Hepatic stellate cell (primary cell): ENCODE data around the gene LRRC43.
"Not testable (repeated sequence)": the region's sequence is repeated elsewhere in the genome, so short reads cannot be mapped to it uniquely, and the experiment has no call there.

Experiments used
- DNase-seq: peaks from one replicate; pipeline ENCODE4 v3.0.0; 2011; ENCODE audit warnings: low spot score

Gene LRRC43

DNA sequence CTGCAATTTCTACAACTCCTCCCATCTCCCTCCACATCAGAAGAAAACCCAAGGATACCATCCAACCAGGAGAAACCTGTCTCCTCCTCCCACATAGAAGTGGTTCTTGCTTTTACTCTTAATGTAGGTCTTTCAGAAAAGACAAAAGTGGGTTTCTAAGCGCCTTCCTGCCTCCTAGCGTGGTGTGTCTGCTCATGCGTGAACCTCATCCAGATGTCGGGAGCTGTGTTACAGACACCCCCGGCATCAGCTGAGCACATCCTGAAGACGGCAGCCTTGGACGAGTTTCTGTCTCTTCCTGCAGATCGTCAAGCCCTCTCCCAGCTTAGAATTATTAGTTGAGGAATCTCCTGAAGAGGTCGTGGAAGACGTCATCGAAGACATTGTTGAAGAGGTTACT lies 9.5 kb downstream of the LRRC43 start:
- no peak for DNase-seq

DNA sequence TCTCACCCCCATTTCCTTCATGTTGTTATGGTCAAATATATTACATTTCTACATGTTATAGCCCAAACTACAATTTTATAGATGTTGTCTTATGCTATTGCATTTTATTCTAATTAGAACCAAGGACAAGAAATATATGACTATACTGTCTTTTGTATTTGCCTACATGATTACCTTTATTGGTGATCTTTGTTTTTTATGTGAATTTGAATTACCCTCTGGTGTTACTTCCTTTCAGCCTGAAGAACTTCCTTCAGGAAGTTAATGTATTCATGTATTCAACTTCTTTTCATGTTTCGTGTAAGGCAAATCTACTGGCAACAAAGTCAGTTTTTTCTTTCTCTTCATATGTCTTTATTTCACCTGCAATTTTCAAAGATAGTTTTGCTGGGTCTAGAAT lies 11.9 kb downstream of the LRRC43 start:
- no peak for DNase-seq

DNA sequence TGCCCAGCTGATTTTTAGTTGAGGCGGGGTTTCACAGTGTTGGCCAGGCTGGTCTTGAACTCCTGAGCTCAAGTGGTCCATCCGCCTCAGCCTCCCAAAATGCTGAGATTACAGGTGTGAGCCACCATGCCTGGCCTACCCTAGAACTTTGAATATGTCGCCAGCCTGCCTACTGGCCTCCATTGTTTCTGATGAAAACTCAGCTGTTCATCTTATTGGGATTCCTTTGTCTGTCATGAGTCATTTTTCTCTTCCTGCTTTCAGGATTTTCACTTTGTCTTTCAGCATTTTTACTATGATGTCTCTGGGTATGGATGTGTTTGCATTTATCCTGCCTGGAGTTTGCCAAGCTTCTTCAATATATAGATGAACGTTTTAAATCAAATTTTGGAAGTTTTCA lies 12.5 kb downstream of the LRRC43 start:
- DNase-seq, result no peak

DNA sequence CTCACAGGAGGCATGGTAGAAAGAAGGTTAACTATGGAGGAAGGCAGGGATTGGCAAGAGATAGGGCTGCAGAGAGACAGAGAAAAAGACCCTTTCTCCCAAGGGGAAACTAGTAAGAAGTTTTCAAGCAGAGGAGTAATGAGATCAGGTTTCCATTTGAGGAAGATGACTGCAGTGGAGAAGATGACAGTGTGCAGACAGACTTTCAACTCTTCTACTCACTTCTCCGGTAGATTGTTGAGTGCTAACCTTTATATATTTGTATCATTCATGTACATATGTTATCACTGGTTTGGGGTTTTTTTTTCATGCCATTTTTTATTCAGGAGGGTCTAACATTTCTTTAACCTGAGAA lies 14.7 kb downstream of the LRRC43 start:
- no peak for DNase-seq

DNA sequence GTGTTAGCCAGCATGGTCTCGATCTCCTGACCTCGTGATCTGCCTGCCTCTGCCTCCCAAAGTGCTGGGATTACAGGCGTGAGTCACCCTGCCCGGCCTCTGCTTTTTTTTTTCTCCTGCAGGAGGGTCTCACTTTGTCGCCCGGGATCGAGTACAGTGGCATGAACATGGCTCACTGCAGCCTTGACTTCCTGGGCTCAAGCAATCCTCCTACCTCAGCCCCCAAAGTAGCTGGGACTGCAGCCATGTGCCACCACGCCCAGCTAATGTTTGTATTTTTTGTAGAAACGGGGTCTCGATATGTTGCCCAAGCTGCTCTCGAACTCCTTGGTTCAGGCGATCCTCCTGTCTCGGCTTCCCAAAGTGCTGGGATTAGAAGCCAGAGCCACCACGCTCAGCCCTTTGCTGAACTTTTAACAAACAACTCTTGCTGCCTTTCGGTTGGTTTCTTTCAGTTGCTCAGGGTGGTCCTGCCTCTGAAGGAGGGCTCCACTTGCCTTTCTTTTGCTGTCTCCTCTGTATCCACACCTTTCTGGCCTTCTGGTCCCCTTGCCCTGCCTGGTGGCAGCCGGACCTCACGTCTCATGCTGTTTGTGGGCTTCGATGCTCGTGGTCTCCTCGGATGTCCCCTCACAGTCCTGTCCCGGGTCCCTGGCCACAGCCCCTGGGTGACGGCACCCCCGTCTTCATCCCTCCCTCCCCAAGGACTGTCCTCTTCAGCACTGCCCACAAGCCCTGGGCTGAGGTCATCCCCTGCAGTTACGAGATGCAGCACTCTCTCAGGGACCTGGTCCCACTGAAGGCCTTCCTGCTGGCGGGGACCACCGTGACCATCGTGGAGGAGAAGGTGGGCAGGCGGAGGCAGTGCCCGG lies 16.8 kb downstream of the LRRC43 start:
- no peak for DNase-seq

DNA sequence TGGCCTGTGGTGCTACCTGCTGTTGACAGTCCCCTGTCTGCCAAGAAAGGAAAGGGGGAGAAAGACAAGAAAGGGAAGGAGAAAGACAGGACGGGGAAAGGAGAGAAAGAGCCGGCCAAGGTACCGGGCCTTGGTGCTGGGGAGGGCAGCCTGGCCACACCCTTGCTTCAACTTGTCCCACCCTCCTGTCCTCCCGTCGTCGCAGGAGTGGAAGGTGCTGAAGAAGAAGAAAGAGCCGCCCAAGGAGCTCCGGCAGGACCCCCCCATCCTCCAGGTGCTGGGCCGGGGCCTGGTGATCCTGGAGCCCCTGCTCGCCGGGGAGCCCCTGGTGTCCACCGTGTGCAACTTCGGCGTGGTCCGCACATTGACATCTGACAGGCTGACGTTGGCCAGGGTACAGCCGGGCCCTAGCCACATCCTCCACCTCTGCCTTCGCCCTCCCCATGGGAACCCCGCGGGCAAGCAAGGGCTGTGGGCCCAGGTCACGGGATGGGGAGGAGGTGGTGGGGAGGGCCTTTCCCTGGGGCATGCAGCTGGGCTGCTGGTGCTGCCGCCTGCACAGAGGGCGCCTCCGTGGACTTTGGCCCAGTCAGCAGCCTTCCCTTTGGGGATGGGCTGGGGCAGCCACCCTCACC lies 17.7 kb downstream of the LRRC43 start:
- no peak for DNase-seq

DNA sequence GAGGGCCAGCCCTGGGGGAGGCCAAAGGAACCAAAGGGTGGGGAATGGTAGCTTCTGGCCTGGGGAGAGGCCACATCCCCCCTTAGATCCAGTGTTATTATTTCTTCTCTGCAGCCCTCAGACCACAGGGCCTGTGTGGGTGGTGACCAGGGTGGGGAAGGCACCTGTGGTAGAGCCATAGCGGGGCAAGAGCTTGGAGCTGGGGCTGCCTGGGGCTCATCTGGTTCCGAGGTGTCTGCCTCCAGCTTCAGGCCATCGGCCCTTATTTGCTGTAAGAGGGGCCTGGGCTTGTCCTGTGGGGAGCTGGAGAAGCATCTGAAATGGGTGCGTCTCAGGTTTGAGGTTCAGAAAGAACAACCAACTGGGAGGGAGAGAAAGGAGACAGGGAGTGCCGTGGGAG lies 18.5 kb downstream of the LRRC43 start:
- no peak for DNase-seq

DNA sequence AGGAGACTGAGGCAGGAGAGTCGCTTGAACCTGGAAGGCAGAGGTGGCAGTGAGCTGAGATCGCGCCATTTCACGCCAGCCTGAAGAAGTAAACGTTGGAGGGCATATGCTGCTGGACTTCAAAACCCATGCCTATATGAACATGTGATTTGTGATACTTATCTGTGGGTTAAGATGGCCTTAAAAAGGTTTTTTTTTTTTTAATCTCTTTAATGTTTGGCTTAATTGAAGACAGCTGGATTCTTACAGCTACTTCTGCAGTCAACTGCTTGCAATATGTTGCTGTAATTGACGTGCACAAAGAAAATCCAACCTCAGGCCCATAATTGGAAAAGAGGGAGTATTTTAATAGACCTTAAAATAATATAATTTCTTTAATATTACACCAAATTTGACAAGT lies 19.1 kb downstream of the LRRC43 start:
- no peak for DNase-seq

DNA sequence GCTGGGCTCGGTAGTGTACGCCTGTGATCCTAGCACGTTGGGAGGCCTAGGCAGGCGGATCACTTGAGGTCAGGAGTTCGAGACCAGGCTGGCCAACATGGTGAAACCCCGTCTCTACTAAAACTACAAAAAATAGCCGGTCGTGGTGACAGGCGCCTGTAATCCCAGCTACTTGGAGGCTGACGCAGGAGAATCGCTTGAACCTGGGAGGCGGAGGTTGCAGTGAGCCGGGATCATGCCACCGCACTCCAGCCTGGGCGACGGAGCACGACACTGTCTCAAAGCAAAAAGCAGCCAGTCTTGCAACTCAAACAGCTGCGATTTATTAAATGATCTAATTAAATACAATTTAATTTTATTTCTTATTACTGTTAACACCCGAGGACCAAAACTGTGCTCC lies 19.9 kb downstream of the LRRC43 start:
- not testable (repeated sequence) for DNase-seq

DNA sequence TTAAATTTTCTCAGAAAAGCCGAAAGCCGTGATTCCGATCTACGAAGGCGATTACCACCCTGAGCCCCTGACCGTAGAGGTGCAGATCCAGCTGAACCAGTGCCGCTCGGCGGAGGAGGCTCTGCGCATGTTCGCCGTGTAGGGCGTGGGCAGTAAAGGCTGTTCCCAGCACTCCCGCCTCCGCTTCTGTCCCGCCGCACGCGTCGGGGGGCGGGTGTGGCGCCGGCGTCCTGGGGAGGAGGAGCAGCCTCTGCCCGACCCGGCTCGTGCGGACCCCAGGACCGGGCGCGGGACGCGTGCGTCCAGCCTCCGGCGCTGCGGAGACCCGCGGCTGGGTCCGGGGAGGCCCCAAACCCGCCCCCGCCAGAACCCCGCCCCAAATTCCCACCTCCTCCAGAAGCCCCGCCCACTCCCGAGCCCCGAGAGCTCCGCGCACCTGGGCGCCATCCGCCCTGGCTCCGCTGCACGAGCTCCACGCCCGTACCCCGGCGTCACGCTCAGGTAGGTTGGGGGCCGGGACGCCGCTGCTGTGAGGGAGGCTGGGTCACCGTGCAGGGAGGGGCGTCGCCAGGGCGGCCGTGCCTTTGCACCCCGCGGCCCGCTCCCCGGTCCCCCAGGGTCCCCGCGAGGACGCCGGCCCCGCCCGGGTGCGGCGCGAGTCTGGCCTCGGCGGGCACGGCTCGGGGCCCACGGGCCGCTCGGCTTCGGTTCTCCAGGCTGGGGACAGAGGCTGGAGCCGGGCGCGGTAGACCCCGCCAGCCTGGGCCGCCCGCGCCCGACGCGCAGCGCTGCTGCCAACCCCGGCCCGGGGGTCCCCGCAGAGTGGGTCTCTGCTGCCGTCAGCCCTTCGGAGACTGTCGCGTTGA lies 20.6 kb downstream of the LRRC43 start, which contains the start of gene B3GNT4:
B3GNT4 (plus strand) TSS at position 409 of the 866 bp plus-strand sequence. CDS start 910 bp downstream, outside the sequence.
- DNase-seq, result peak; percentile 78

DNA sequence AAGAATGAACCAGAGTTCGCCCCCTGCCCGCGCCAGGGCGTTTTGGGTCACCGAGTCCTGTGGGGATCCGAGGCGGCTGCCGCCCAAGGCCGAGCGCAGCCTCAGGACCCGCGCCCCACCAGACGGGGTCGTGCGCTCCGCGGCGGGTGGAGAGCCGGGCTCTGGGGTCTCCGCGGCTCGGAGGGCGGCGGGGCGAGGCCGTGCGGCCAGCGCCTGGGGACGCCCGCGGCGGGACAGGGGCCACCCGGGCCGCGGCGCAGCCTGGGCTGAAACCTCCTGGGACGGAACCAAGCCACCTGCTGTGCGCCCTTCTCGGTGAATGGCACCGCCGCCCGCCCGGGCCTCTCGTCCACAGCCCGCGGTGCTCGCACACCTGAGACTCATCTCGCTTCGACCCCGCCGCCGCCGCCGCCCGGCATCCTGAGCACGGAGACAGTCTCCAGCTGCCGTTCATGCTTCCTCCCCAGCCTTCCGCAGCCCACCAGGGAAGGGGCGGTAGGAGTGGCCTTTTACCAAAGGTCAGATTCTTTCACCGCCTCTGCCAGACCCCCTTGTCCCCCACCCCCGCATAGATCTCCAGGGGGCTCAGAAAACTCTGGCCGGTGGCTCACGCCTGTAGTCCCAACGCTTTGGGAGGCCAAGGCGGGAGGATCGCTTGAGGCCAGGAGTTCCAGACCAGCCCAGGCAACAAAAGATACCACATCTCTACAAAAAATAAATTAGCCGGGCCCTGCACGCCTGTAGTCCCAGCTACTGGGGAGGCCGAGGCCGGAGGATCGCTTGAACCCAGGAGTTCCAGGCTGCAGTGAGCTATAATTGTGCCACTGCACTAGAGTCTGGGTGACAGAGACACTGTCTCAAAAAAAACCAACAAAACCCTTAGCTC lies 21.5 kb downstream of the LRRC43 start:
- no peak for DNase-seq

DNA sequence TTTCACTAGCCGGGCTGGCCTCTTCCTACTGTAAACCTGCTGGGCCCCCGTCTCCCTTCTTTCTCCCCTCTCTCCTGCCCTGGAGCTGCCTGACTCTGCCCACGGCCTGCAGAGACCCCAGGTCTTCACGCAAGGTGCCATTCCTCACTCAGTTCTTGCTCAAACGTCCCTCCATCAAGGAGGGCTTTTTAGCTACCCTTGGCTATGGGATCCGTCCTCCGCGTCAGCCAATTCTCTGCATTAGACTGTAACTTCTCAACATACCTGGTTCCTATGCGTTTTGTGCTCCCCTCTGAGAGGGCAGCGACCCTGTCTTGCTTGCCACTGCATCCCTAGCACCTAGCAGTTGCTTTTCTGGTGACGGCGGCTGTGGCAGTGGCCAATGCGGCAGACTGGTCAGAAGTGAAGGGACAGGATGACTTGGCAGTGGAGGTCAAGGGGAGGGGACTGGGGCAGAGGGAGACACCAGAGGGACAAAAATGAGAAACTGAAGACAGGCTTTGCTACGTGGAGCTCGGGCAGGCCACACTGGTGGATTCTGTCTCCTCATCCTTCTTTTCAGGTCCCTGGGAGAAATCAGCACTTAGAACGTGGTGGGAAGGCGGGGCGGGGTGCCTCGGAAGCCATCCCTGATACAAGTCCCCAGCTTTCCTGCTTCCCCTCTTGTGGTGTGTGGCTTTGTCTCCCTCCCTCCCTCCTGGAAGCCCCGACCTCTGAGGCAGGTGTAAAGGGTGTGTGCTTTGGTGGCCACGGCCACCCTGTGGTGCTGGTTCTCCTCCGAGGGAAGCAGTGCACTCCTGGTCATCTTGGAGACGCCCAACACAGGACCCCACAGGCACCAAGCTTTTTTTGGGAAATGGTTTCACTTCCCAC lies 22.4 kb downstream of the LRRC43 start:
- no peak for DNase-seq

DNA sequence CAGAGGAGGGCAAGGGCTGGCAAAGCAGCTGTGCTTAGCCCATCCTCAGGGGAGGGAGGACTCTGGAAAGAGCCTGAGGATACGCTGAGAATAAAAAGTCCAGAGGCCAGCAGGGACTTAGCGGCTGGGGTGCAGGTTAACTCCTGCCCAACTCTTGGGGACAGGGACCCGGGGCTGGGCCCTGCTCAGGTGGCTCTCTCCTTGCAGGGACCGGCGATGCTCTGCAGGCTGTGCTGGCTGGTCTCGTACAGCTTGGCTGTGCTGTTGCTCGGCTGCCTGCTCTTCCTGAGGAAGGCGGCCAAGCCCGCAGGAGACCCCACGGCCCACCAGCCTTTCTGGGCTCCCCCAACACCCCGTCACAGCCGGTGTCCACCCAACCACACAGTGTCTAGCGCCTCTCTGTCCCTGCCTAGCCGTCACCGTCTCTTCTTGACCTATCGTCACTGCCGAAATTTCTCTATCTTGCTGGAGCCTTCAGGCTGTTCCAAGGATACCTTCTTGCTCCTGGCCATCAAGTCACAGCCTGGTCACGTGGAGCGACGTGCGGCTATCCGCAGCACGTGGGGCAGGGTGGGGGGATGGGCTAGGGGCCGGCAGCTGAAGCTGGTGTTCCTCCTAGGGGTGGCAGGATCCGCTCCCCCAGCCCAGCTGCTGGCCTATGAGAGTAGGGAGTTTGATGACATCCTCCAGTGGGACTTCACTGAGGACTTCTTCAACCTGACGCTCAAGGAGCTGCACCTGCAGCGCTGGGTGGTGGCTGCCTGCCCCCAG lies 23.4 kb downstream of the LRRC43 start:
- DNase-seq, result no peak

DNA sequence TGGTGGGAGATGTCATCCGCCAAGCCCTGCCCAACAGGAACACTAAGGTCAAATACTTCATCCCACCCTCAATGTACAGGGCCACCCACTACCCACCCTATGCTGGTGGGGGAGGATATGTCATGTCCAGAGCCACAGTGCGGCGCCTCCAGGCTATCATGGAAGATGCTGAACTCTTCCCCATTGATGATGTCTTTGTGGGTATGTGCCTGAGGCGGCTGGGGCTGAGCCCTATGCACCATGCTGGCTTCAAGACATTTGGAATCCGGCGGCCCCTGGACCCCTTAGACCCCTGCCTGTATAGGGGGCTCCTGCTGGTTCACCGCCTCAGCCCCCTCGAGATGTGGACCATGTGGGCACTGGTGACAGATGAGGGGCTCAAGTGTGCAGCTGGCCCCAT lies 24.1 kb downstream of the LRRC43 start:
- DNase-seq, result no peak

DNA sequence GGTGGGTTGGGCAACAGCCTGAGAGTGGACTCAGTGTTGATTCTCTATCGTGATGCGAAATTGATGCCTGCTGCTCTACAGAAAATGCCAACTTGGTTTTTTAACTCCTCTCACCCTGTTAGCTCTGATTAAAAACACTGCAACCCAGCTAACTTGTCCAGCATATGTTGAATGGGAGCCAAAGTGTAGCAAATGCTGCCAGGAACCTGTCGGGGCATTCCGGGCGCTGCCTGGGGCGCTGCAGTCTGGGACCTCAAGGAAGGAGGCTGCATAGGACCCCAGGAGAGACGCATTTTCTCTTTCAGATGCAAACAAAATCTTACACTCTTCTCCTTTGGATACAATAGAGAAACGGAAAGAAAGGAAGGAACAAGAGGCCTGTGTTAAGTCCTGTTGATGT lies 24.5 kb downstream of the LRRC43 start:
- no peak for DNase-seq

DNA sequence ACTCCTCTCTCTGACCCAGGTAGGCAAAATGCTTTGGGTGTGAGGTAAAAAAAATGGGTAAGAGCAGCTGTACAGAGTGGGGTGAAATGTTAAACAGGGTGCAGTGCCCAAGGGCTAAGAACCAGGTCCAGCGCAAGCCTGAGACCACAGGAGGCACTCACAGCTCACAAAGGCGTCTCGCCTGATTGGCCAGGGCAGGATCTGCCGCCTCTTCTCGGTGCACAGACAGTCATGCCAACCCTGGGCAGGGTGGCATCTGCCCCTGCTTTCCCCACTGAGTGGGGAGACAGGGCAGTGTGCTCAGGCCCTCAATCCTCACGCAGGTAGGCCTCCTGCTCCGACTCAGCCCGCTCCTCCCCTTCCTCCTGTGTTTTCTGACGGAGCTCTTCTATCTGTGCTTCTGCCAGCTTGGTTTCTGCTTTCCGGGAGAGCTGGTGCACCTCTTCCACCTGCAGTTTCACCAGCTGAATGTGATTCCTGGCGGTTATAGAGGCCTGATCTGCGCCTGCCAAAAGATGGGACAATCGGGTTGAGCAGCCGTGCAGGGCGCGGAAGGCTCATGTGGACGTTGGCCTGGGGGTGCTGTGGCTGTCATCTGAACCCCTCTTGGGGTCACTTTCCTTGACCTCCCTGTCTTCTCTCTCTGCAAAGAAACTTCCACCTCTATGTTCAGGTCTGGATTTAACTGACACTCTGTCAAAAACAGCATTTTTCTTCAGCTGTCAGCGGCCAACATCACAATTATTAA lies 25.3 kb downstream of the LRRC43 start:
- no peak for DNase-seq

DNA sequence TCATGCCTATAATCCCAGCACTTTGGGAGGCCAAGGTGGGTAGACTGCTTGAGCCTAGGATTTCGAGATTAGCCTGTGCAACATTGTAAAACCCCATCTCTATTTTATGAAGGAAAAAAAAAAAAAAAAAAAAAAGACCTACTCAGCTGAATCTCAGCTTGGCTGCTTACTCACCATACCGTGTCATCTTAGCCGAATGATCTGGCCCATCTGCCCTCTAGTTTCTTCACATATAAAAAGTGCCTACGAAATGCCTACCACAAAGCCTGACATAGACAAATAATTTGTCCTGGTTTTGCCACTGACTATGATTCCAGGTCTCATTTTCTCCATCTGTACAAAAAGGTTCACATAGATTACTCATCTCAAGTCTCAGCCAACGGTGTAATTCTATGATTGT lies 32.8 kb downstream of the LRRC43 start:
- no peak for DNase-seq

DNA sequence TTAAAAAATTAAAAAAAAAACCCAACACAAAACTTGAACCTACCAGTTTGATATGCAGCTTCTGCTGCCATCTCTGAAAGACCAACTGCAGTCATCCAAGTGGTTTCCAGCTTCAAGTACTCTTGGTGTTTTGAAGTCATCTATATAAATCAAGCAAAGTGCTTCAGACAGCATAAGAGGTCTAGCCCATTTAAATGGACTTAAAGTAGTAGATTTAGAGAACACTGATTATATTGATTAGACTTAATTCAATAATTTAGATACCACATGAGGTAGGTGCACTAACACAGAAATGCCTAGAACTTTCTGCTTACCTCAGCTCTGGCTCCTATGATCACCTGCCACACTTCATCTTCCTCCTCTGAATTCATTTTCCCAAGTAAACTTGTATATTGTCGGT lies 33.5 kb downstream of the LRRC43 start:
- no peak for DNase-seq

DNA sequence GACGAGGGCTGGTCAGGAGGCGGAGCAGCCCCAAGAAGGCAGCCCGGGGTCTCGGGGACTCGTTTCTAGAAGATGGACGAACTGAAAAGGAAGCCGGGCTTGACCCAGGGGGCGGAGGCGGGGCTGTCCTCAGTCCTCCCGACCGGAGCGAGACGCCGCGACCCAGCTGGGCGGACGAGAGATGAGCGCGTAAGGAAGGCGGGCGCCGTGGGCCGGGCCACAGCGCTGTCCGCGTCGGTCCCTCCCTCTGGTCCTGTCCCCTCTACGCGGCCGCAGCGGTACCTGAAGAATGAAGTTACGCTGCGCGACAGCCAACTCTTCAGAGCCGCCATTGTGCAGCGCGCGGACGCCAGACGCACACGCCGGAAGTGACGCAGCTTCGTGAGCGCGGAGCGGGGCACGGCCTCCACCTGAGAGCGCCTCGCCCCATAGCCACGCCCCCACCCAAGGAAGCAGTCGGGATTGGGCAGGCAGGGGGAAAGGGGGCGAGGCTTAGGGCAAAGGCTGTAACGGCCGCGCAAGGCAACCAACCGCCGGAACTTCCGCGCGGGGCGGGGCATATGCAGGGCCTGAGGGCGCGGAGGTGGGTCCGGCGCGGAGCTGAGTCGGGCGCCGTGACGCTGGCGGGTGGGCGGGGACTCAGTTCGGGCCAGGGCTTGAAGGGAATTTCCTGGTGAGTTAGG lies 42.9 kb downstream of the LRRC43 start, which contains the start of gene DIABLO:
DIABLO (minus strand) TSS at position 370 of the 683 bp plus-strand sequence; CDS start at position 332, 38 bp downstream.
- DNase-seq, result peak; percentile 98
